ENCODE measurements around the gene TGFBR1.

Gene TGFBR1

DNA sequence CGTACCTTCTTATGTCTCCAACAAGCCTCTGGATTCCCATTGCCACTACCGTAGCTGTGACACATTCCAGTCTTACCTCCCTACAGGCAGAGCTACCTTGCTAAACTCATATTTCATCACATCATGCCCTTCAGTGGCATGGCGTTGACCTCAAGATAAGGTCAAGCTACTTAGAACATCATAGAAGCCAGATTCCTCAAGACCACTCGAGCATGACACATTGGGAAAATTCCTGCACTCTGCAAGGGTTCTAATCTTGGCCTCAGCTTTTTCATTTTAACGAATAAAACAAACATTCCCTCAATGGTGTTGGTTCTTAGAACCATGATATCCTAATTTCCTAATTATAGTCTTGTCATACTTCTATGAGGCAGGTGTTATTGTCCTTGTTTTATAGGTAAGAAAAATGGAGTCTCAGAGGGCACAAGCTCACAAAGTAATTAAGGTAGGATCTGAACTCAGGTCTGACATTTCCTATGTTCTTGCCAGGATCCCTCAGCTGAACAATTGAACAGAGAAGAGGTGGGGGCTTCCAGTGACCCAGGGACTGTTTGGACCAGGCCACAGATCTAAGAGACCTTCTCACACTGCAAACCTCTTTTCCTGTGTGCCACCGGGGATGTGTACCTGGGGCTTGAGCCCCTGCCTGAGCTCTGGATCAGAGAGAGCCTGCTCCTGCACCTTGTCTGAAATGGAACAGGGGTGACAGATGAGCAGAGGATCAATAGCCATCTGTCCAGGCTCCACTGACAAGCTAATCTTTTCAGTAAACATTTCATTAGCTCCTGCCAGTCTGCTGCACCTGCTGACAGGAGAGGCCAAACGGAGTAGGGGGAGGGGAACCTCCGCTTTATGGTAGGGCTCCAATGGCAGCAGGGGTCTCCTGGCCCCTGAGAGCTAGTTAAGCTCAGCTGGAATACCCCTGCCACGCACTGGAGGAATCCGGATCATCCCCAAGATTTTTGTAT, 67.5 kb downstream of the TGFBR1 start:
- DNase-seq: no peak

- DNase-seq: no peak
Measured at GRCh38 chr9:99173570-99174504, 68.9 kb downstream of the TGFBR1 start.

DNA sequence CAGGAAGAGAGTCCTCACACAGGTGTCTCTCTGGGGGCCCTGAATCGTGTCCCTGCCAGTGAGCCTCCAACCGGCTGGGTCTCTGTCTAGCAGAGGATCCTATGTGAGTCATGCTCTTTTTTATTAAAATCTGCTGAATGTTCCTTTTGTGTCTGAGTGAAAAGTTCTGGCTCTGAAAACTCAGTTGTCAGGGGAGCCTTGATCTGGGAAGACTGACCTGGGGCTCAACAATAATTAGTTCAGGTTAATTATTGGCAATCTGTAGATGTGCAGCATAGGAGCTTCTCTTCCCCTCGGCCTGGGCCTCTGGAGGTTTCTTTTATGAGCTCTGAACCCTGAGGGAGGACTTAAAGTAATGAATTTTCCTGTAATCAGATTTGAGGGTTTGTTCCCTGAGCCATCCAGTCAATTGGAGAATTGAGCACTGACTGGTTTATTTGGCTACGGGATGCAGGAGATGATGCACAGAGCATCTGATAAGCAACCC, 71.7 kb downstream of the TGFBR1 start:
- no peak for DNase-seq

DNA sequence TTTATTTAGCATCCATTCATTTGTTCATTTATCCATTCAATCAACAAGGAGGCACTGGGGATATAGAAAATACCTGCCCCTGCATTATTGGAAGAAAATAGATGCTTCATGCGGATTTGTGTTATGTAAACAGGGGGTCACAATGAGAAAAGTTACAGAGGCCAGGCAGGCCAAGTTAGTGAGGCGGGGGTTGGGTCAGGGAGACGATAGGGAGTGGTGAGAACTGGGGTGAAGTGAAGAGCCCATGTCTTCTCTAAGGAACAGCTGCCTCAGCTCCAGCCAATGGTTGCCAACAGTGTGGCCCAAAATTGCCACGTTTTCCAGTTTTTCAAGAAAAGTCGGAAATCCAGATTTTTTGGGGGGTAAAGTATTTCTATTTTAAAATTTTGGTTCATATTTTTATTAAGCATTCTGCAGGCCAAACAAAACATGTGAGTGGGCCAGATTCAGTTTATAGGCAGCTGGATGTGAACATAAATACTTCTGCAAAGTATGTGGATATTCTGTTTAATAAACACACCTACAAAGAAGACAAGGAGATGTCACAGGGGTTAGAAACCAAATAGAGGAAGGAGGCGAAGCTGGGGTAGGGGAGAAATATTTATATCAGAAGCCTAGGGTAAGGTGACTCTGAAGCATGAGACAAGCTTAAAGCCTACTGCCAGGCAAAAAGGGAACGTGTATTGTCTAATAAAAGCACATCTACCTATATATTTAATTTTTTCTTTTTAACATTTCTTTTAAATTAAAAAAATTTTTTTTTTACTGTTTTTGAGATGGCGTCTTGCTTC, 72.9 kb downstream of the TGFBR1 start:
- DNase-seq: no peak

DNA sequence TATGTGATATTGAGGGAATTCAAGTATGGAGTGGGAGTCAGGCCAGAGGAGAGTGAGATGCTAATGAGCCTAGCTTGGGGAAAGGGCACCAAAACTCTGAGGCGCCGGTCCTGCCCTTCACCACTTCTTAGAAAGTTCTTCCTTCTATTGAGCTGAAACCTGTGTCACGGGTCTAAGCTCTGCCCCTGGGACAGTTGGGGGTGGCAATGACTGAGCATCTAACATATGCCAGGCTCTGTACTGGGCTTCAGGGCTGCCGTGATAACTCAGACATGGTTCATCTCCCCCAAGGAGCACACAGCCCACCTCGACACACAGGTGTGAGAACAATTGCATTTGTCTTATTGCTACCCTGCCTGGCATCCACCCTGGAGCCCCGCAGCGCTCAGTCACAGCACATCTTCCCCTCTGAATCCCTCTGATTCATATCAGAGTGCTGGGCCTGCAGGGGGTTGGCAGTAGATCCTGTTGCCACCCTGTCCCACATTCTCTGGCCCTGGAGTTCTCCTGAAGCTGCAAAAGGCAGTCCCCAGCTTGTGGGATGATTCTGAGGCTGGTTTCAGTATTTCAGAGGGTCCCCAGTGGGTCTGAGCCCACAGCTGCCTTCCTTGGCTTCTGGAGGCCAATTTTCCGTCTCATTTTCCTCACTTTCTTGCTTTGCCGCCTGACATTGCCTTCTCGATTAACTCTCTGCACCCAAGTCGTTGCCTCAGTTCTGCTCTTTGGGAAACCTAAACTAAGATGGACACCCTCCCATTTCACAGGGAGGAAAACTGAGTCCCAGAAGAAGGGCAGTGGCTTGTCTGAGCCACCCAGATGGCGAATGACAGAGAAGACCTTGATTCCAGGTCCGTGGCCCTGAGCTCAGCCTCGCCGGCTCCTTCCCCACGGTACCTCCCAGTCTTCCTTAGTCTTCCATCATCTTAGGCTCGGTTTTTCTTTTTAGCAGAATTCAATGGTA, 74.3 kb downstream of the TGFBR1 start:
- no peak for DNase-seq

GRCh38 chr9:99180199-99180598, 75.3 kb downstream of the TGFBR1 start:
- DNase-seq: no peak

DNA sequence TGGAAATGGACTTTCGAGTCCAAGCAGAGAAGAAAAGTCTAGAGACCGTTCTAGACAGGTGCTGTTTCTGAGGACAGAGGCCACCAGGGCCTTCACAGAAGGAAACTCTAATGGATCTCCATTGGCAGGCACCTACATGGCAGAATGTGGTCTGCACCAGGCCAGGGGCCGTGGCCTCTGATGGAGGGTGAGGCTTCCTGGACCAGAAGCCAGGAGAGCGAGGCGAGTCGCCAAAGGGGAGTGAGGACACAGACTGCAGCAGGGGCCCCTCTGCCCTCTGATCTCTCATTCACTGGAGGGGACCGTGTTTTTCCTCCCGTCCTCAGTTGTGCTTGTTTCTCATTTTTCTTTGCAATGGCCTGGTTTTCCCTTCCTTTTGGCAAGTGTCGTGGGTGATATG, 75.7 kb downstream of the TGFBR1 start:
- no peak for DNase-seq

- no peak for DNase-seq
Measured at GRCh38 chr9:99181206-99181605, 76.3 kb downstream of the TGFBR1 start.

DNA sequence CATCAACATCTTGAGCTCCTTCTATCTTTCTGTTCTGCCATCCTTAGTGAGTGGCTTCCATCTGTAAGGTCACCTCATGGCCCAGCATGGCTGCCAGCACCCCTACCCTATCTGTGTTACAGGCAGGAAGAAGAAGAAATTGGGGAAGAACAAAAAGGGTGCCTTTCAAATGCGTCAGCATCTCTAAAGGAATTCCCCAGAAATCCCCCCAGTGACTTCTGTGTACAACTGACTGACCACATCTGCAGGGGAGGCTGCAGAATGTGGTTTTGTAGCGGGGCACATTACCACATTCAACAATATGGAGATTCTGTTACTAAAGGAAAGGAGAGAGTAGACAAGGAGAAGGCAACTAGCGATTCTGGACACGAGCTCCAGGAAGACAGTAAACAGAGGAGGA, 76.7 kb downstream of the TGFBR1 start:
- DNase-seq: no peak

DNA sequence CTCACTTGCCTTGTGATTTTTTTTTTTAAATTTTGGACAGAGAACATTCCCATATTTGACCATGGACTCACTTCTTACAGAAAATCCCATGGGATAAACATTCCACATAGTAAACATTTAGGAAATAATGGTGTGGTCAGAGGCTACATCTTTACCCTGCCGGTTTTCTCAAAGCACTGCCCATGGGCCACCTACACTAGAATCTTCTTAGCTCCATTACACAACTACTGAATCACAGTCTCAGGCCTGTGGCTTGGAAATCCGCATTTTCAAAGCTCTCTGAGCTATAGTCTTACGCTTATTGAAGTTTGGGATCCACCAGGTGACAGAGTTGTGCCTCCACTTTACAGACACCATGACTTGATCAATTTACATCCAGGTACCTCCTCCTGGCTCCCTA, 77.4 kb downstream of the TGFBR1 start:
- DNase-seq: no peak

GRCh38 chr9:99183616-99184015, 78.7 kb downstream of the TGFBR1 start:
- DNase-seq: no peak

DNA sequence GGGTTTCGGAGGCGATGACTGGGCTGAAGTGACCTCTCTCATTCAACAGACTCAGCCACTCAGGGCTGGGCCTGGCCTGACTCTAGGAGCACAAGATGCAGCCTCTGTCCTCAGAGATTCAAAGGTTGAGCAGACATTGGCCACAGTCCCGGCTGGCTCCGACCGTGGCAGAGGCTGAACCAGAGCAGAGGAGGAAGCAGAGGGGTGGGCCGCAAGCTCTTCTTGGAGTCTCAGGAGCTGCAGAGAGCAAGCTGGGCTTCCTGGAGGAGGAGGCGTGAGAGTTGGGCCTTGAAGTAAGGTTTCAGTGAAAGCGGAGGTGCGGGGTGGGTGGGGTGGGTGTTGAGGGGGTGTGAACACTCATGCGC, 79.2 kb downstream of the TGFBR1 start:
- DNase-seq: no peak

GRCh38 chr9:99184475-99185347, 79.8 kb downstream of the TGFBR1 start:
- peak; percentile 79 for DNase-seq

GRCh38 chr9:99185348-99185632, 80.4 kb downstream of the TGFBR1 start:
- no peak for DNase-seq

DNA sequence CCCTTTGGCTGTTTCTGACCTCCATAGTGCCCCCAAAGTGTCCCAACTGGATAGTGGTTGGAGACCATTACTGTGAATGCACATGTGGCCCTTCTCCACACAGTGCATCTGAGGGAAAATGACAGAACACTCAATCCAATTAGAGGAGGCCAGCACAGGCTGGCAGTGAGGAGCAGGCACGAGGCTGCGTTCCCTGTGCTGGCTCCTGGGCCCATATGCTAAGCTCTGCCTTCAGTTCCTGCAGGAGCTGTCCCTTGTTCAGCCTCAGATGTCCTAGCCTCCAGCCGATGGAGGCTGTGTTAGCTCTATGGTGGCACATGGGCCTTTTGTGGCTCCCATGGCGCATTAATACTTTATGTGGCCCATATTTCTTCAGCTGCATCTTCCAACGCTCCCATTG, 81.0 kb downstream of the TGFBR1 start:
- no peak for DNase-seq

DNA sequence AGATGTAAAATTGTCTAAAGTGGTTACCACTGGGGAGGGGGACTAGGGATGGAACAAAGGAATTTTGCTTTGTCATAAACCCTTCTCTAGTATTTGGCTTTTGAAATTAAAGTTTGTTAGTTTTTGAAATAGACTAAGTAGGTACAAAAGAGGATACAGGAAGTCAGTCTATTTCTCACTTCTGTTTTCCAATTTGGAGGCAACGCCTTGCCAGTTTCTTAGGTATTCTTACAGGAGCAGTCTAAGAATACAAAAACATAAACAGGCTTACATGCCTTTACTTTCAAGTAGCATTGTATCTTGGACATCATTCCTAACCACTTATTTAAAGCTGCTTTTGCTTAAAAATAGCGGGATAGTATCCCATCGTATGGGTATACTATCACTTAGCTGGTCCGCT, 82.4 kb downstream of the TGFBR1 start:
- no peak for DNase-seq

- no peak for DNase-seq
Measured at GRCh38 chr9:99189186-99189585, 84.3 kb downstream of the TGFBR1 start.

- DNase-seq: no peak
Measured at GRCh38 chr9:99189887-99190596, 85.1 kb downstream of the TGFBR1 start.

DNA sequence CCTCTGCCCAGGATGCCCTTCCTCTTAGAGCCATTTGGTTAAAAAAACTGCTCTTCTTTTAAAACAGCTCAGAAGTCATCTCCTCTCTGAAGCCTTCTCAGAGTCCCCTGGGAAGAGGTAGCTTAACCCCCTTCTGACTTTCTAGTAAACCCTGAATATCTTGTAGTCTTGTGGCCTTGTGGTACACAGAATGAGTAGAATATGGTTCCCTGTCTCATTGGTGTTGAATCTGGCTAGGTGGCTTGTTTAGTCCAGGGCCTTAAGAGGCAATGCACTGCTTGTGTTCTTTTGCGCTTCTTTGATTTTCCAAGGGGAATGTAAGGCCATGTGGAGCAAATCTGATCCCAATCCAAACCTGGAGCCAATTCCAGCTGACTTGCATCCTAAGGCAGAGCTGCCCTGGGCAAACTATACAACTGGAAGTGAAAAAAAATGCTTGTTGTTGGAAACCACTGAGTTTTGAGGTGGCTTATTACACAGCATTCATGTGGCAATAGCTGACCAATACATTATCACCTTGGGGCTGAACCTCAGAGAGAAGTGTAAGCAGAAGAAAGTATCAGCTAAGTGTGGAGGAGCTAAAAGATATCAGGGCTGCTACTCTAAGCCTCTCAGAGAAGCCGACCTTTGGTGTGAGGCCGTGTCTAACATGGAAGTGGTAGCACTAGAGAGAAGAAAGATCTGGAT, 85.8 kb downstream of the TGFBR1 start:
- DNase-seq: no peak

All from CD4-positive, alpha-beta T cell treated with Interleukin-17A for 4 hours (primary cell).